GM12892 (cell line): Measurements from ENCODE around the gene SPATA24.

ENCODE experiments used
- POLR2A ChIP-seq: IDR thresholded peaks from 2 replicates; pipeline ENCODE4 v1.6.1; 2011; ENCODE audit warnings: low read depth, low read length, control low read depth
- POLR2AphosphoS5 ChIP-seq: IDR thresholded peaks from 2 replicates; pipeline ENCODE4 v1.6.1; 2011; ENCODE audit warnings: low read depth, low read length, control low read depth
- TAF1 ChIP-seq: IDR thresholded peaks from 2 replicates; pipeline ENCODE4 v1.6.1; 2011; ENCODE audit warnings: low read depth, mild to moderate bottlenecking, control low read depth, low read length, borderline replicate concordance

DNA sequence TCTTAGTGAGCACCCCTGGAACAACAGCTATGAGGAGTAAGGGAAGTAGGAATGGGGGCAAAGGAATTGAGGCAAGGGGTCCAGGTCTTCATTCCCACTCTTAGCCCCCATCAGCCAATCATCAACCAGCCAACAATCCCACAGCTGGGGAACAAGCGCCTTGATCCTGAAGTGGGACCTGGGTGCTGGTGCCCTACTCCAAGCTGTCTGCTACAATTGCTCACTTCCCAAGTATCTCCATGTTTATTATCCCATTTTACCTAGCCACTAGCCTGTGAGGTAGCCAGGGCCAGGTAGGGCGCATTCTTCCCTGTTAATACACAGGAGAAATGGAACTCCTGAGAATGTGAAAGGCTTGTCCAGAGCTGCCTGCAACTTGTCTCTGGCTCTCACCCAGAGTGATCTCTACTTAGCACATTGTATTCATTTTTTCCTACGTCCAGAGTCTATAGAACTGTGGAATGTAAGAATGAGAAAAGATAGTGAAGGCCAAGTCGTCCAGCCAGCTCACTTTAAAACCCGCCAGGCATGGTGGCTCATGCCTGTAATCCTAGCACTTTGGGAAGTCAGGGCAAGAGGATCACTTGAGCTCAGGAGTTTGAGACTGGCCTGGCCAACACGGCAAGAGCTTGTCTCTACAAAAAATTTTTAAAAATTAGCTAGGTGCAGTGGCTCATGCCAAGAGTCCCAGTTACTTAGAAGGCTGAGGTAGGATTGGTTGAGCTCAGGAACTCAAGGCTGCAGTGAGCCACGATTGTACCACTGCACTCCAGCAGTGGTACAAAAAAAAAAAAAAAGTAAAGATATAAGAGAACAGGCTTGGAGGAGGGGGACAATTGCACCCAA, 41.7 kb upstream of the SPATA24 start:
- TF ChIP-seq POLR2AphosphoS5 (no peak), POLR2A (no peak), TAF1 (no peak)
